Omental fat pad (tissue), 4 donors: ENCODE results near the gene CA5B. TPM values are rescaled to one million over a fixed set of nuclear protein-coding genes. Genes with fewer than 3 reads are reported as not detected.

Source experiments
- ATAC-seq: fragments of 150-250 bp; one replicate; pipeline ENCODE4 v1.9.1; 2016; ENCODE audit warnings: mild to moderate bottlenecking, moderate library complexity; ENCODE audit not compliant: low FRiP score
- DNase-seq: peaks from one replicate; pipeline ENCODE4 v3.0.0-alpha.2; 2019; ENCODE audit warnings: low spot score
- total RNA-seq, 4 donors: library from RNA; depleted of rRNA; stranded (reverse); fragments of >200 nt; gene quantifications; one replicate each; pipeline ENCODE4 v1.1.0, GENCODE V29; 2016
- TF ChIP-seq, protein P1 (sequence below), 3 donors: fragments of 450-650 bp; IDR thresholded peaks; one replicate each; pipeline ENCODE4 v1.5.1; 2016 to 2017; ENCODE audit warnings: antibody characterized with exemption in 3 of 3, mild to moderate bottlenecking in 3 of 3, moderate library complexity in 2 of 3

Gene CA5B
- total RNA-seq, 4 donors from 2014 or later: 10.2 to 29.3 (median 11.0) TPM

DNA sequence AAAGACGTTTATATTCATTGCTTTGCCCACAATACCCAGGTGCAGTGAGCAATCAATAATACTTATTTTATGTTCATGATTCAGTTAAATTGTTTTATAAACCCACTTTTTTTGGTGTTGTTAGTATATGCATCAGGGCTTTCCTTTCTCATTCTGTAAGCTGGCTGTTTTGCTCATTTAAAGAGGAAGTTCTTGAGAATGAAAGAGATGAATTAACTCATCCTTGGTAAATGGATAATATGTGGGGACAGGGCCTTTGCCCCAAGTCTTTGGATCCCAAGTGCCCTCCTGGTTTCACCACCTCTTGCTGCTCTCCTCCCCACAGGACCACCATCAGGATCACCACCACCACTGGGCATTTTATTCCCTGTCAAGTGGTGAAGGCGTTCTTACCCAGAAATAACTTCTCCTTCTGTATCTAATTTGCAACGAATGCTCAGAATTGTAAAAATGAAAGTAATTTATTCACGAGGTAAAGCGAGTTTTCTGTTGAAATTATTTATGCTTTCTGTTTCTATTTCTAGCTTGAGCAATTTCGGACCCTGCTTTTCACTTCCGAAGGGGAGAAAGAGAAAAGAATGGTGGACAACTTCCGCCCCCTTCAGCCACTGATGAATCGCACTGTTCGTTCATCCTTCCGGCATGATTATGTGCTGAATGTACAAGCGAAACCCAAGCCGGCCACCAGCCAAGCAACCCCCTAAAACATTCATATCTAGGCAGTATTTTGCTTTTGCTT is 44.1 kb downstream of the CA5B start:
- ATAC-seq (no peak), DNase-seq (no peak)
- TF ChIP-seq, protein P1, sequence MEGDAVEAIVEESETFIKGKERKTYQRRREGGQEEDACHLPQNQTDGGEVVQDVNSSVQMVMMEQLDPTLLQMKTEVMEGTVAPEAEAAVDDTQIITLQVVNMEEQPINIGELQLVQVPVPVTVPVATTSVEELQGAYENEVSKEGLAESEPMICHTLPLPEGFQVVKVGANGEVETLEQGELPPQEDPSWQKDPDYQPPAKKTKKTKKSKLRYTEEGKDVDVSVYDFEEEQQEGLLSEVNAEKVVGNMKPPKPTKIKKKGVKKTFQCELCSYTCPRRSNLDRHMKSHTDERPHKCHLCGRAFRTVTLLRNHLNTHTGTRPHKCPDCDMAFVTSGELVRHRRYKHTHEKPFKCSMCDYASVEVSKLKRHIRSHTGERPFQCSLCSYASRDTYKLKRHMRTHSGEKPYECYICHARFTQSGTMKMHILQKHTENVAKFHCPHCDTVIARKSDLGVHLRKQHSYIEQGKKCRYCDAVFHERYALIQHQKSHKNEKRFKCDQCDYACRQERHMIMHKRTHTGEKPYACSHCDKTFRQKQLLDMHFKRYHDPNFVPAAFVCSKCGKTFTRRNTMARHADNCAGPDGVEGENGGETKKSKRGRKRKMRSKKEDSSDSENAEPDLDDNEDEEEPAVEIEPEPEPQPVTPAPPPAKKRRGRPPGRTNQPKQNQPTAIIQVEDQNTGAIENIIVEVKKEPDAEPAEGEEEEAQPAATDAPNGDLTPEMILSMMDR (IDR thresholded peaks at IDR 0.05): no peak

DNA sequence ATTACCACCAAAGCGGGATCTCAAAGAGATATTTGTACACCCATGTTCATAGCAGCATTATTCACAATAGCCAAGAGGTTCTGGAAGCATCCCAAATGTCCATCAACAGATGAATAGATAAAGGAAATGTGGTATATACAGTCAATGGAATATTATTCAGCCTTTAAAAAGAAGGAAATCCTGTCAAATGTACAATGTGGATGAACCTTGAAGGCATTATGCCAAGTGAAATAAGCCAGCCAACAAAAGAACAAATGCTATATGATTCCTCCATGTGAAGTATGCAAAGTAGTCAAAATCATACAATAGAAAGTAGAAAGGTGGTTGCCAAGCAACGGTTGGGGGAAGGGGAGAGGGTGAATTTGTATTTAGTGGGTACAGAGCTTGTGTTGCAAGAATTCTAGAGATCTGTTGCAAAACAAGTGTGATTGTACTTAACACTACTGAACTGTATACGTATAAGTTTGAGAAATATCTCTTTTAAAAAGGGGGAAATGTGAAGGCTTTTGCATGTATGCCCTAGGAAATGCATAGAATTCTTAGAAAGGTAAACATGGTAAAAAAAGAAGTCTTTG is 47.2 kb downstream of the CA5B start:
- ATAC-seq (no peak), DNase-seq (no peak)
- TF ChIP-seq, protein P1 (IDR thresholded peaks at IDR 0.05): no peak

DNA sequence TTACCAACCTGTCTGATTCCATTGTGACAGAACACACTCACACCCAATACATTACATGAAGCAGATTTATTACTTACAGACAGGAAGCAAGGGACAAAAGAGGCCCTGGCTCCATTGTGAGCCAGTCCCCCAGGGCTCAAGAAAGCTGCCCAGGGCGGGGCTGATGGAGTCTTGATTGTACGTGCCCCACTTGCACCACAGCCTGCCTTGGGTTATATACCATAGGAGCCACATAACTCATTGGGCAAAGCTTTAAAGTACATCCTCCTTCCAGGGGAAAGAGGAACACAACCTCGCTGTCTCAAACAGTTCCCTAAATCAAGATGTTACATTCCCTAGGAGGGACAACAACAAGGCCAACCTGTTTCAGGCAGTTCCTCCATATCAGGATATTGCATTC is 48.8 kb downstream of the CA5B start:
- TF ChIP-seq, protein P1 (IDR thresholded peaks at IDR 0.05): no peak
- ATAC-seq (no peak), DNase-seq (no peak)

DNA sequence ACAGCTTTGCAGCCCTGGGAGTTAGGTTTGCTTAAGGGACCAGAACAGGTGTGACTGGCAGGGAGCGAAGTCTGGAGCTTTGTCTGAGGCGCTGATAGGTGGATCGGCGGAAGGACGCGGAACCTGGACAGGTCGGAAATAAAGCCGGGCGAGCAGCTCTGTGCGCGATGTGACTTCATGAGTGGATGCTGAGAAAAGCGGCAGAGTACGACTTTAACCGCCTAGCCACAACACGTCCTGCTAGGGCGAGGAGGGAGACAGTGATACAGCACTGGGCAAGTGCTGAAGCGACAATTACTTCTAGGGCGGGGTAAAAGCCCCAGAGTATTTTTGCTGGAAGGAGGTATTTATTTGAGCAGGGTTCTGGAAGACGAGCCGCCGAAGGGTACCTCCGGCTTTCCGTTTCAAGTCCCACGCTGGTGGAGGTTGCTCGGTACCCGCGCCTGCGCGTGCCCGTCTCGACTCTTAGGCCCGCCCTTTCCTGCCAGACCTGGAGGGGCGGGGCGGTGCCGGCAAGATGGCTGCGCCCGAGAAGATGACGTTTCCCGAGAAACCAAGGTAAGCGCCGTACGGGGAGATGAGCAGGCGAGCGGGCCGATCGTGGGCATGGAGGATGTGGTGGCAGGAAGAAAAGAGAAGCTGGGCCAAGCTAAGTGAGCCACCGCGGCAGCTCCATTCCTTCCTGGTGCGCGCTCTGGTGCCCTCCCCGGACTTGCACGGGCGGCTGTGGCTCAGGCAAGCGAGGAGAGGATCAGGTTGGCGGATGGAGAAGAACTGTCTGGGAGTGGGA is 52.1 kb downstream of the CA5B start, which contains the start of gene ZRSR2:
TSS of gene ZRSR2 (plus strand) at position 506 of the 790 bp plus-strand sequence. CDS start at position 518, 12 bp downstream.
- ATAC-seq: peak; percentile 98
- DNase-seq: peak; percentile 66
- TF ChIP-seq, protein P1 (IDR thresholded peaks at IDR 0.05): no peak

DNA sequence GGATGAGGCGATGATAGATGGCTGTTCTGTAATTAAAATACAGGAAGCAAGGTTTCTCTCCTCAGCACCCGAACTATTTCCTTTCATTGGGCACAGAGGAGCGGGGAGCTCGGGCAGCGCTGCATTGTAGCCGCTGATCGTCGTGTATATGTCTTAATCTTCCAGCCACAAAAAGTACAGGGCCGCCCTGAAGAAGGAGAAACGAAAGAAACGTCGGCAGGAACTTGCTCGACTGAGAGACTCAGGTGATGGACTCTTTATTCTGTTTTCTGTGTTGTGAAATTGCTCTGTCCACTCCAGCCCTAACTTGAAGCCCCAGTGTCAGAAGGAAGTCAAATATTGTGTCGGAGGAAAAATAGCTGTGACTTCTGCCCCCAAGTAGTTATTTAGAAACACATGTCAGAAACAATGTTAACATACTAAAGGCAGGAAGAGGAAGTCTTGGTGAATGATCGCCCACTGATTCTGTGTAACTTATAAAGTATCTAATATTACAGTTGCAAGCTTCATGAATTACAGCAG is 52.8 kb downstream of the CA5B start:
- TF ChIP-seq, protein P1 (IDR thresholded peaks at IDR 0.05): no peak
- no peak for DNase-seq
- ATAC-seq: peak; percentile 8

DNA sequence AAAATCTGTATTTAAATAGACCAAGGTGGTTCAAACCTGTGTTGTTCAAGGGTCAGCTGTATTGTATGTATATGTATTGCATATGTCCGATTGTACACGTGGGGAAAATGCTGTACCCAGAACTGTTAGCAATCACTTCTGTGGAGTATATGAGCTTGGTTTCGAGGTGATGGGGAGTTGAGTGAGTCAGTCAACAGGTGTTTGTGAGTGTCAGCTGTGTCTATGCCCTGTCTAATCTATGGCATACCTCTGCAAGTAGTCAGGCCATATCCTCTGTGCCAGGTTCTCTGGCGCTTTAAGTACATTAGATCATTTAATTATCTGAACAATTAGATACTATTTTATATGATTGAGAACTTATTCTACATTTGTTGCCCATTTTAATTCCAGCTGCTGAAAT is 59.6 kb downstream of the CA5B start:
- DNase-seq (no peak), ATAC-seq (no peak)
- TF ChIP-seq, protein P1 (IDR thresholded peaks at IDR 0.05): no peak
